22Rv1 (cell line): Measurements from ENCODE around the gene ABCB10.

Experiments
- H3K27ac ChIP-seq: fragments of 450-650 bp; 2 replicates; pipeline ENCODE4 v1.5.1; 2017
- CTCF ChIP-seq: fragments of 450-650 bp; IDR thresholded peaks from 2 replicates; pipeline ENCODE4 v1.5.1; 2017; ENCODE audit warnings: mild to moderate bottlenecking
- ZFX ChIP-seq: fragments of 450-650 bp; IDR thresholded peaks from 2 replicates; pipeline ENCODE4 v1.6.1; 2017; ENCODE audit warnings: antibody characterized with exemption, borderline replicate concordance

ABCB10 gene

GRCh38 chr1:229466887-229467286 lies 91.6 kb downstream of the ABCB10 start:
- no peak overlapping the region for H3K27ac ChIP-seq
- TF ChIP-seq CTCF (no peak), ZFX (no peak)
